Kidney epithelial cell (primary cell): ENCODE data around the gene MROH8. TPM values are rescaled to one million over a fixed set of nuclear protein-coding genes. Genes with fewer than 3 reads are reported as not detected.

ENCODE experiments used
- DNase-seq: peaks from one replicate; pipeline ENCODE4 v3.0.0-alpha.2; 2010; ENCODE audit warnings: low read depth
- H3K27me3 ChIP-seq: 2 replicates; pipeline ENCODE4 v1.6.0; 2011; ENCODE audit warnings: low read length; ENCODE audit not compliant: control insufficient read depth, insufficient read depth
- H3K36me3 ChIP-seq: 2 replicates; pipeline ENCODE4 v1.5.1; 2011; ENCODE audit warnings: low read length; ENCODE audit not compliant: control insufficient read depth, insufficient read depth
- H3K4me3 ChIP-seq: 2 replicates; pipeline ENCODE4 v1.5.1; 2011; ENCODE audit warnings: low read depth, mild to moderate bottlenecking, control low read depth, low read length
- total RNA-seq: library from RNA; depleted of rRNA; stranded (reverse); fragments of >200 nt; gene quantifications from 2 replicates; pipeline ENCODE4 v1.2.3, GENCODE V29; 2015
- TF ChIP-seq, protein P1 (sequence below): IDR thresholded peaks from 2 replicates; pipeline ENCODE4 v1.5.1; 2011; ENCODE audit warnings: mild to moderate bottlenecking, moderate library complexity, low read length, control low read depth, inconsistent platforms; ENCODE audit not compliant: insufficient read depth, poor library complexity, severe bottlenecking

The MROH8 gene
- total RNA-seq, 1 donor from 2014 or later = 0.13 TPM

- DNase-seq = no peak
- Histone ChIP-seq H3K4me3 (no peak overlapping the region), H3K27me3 (no peaks in the 10 kb centered on the region), H3K36me3 (peaks cover 1% of the 10 kb centered on the region)
- TF ChIP-seq, protein P1, sequence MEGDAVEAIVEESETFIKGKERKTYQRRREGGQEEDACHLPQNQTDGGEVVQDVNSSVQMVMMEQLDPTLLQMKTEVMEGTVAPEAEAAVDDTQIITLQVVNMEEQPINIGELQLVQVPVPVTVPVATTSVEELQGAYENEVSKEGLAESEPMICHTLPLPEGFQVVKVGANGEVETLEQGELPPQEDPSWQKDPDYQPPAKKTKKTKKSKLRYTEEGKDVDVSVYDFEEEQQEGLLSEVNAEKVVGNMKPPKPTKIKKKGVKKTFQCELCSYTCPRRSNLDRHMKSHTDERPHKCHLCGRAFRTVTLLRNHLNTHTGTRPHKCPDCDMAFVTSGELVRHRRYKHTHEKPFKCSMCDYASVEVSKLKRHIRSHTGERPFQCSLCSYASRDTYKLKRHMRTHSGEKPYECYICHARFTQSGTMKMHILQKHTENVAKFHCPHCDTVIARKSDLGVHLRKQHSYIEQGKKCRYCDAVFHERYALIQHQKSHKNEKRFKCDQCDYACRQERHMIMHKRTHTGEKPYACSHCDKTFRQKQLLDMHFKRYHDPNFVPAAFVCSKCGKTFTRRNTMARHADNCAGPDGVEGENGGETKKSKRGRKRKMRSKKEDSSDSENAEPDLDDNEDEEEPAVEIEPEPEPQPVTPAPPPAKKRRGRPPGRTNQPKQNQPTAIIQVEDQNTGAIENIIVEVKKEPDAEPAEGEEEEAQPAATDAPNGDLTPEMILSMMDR = no peak
Observed at GRCh38 chr20:37198932-37199660, 19.7 kb upstream of the MROH8 start.

DNA sequence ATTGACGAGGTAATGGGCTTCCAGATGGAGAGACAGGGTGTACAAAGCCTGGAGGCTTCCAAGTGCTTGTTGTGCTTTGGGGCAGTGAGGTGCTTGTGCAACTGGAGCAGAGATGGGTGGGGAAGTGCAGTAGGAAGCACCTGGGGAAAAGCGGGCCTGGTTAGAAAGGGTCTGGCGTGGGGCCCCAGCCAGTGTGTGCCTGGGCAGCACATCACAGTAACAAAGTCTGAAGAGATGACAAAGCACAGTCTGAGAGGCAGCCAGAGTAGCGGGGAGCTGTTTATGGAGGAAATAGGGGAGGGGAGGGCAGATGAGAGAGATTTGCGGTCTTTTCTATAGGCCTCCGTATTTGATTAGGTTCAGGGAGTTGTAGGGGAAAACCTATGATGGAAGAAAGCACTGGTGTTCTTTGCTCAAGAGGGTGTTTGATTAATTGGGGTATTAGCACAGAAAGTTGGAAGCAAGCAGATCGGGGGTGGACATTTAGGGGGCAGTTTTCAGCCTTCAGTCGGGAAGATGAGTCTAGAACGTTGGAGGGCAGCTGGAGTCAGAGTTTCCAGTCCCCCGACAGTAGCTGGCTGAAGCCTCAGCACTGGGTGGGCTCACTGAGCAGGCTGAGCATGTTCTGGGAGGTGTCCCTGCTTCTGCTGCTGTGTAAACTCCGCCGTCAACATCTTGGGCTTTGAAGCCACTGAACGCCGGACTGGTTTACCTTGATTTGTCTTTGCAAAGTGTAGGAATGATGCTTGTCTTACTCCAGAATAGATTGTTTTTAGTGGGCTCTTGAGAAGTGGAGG lies 15.5 kb upstream of the MROH8 start:
- Histone ChIP-seq H3K36me3 (no peaks in the 10 kb centered on the region), H3K27me3 (no peaks in the 10 kb centered on the region), H3K4me3 (no peak overlapping the region)
- DNase-seq = no peak
- TF ChIP-seq, protein P1 = no peak

- Histone ChIP-seq H3K27me3 (no peaks in the 10 kb centered on the region), H3K36me3 (no peaks in the 10 kb centered on the region), H3K4me3 (no peak overlapping the region)
- no peak for DNase-seq
- TF ChIP-seq, protein P1 = no peak
Observed at GRCh38 chr20:37193821-37194220, 14.5 kb upstream of the MROH8 start.

- no peaks in the 10 kb centered on the region for H3K36me3 ChIP-seq
- TF ChIP-seq, protein P1 = no peak
- DNase-seq = no peak
- no peaks in the 10 kb centered on the region for H3K27me3 ChIP-seq
- no peak overlapping the region for H3K4me3 ChIP-seq
Observed at GRCh38 chr20:37193226-37193625, 13.9 kb upstream of the MROH8 start.

DNA sequence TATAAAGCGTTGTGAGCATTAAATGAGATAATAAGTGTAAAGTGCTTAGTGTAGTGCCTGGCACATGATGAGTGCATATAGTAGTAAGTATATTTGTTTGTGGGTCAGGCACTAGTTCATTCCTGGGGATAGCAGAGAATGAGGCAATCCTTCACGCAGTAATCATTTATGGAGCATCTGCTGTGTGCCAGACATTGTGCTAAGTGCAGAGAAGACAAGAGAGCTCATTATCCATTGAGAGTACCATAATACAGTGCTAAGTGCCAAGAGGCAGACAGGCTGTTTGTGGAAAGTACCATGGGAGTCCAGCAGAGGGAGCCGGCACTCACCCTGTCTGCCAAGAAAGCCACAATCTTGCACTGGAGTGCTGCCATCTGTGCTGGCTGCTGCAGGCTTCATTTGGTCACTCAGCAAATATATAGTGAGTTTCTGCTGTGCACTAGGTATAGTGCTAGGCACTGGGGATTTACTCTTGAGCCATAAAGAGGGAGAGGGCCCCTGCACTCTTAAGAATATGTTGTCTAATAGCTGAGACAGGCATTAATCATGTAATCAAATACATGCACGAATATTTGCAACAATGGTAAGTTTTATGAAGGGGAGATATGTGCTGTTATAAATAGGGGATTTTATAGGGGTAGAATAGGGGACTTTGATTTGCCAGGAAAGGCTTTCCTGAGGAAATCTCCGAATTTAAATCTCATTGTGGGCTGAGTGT lies 12.9 kb upstream of the MROH8 start:
- no peaks in the 10 kb centered on the region for H3K36me3 ChIP-seq
- TF ChIP-seq, protein P1 = peak; percentile 92
- no peaks in the 10 kb centered on the region for H3K27me3 ChIP-seq
- peak; percentile 48 for DNase-seq
- H3K4me3 ChIP-seq = no peak overlapping the region
